Prostate gland (tissue), 2 donors: ENCODE measurements around the gene AZI2.

Experiments used
- POLR2A ChIP-seq: fragments of 450-650 bp; IDR thresholded peaks from one replicate; pipeline ENCODE4 v1.6.1; 2016; ENCODE audit warnings: antibody characterized with exemption, mild to moderate bottlenecking
- POLR2AphosphoS5 ChIP-seq: sonication (generic); formaldehyde crosslinking; IDR thresholded peaks from one replicate; pipeline ENCODE4 v1.6.1; 2017; ENCODE audit warnings: antibody characterized with exemption
- TF ChIP-seq, protein P1 (sequence below), 4 experiments: fragments of 200-600 bp in 2 of 4; fragments of 450-650 bp in 2 of 4; sonication (generic) in 2 of 4; IDR thresholded peaks; 1 replicate in 3 of 4; 2 replicates in 1 of 4; pipeline ENCODE4 v1.5.1; 2016 to 2019; ENCODE audit warnings: antibody characterized with exemption in 4 of 4, mild to moderate bottlenecking in 2 of 4, moderate library complexity in 2 of 4

DNA sequence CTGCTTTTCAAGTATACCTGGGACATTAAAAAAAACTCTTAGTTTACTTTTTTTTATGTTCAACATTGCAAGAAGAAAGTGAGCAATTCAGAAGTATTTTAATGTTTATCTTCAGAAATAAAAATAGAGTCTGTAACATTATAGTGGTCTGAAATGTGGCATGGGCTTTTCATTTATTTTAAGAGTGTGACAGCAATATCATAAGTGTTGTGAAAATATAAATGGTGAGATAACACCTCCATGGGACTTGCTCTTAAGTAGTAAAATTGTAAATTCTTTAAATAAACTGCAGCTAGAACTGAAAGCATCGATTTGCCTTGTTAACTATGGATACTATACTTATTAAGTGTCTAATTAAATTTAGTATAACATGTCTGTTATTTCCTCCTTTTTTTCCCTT is 48.9 kb downstream of the AZI2 start:
- TF ChIP-seq, protein P1, sequence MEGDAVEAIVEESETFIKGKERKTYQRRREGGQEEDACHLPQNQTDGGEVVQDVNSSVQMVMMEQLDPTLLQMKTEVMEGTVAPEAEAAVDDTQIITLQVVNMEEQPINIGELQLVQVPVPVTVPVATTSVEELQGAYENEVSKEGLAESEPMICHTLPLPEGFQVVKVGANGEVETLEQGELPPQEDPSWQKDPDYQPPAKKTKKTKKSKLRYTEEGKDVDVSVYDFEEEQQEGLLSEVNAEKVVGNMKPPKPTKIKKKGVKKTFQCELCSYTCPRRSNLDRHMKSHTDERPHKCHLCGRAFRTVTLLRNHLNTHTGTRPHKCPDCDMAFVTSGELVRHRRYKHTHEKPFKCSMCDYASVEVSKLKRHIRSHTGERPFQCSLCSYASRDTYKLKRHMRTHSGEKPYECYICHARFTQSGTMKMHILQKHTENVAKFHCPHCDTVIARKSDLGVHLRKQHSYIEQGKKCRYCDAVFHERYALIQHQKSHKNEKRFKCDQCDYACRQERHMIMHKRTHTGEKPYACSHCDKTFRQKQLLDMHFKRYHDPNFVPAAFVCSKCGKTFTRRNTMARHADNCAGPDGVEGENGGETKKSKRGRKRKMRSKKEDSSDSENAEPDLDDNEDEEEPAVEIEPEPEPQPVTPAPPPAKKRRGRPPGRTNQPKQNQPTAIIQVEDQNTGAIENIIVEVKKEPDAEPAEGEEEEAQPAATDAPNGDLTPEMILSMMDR (IDR thresholded peaks at IDR 0.05), result no peak
- TF ChIP-seq POLR2AphosphoS5, result no peak
- TF ChIP-seq POLR2A, result no peak
